ENCODE data around the gene POLR1B.
"Not testable (repeated sequence)": the region's sequence is repeated elsewhere in the genome, so short reads cannot be mapped to it uniquely, and the experiment has no call there.

- TF ChIP-seq CTCF (conservative IDR thresholded peaks at IDR 0.05; ENCODE audit: low read depth in 2 of 2); EZH2 (IDR thresholded peaks at IDR 0.05; ENCODE audit: low read depth, unreplicated experiment); ZNF331 (CRISPR knock-in tag; IDR thresholded peaks at IDR 0.05; ENCODE audit: low read depth); REST (IDR thresholded peaks at IDR 0.05; ENCODE audit: unreplicated experiment); POLR2AphosphoS5 (IDR thresholded peaks at IDR 0.05; ENCODE audit: low read depth); CREB1 (CRISPR knock-in tag; IDR thresholded peaks at IDR 0.05; ENCODE audit: low read depth); EZH2phosphoT487 (IDR thresholded peaks at IDR 0.05; ENCODE audit: unreplicated experiment); JUNB (IDR thresholded peaks at IDR 0.05; ENCODE audit: unreplicated experiment); ETS1 (IDR thresholded peaks at IDR 0.05); STAT1 (IDR thresholded peaks at IDR 0.05; ENCODE audit: unreplicated experiment): not testable (repeated sequence)
These were observed 5.6 kb upstream of the POLR1B start for GRCh38 chr2:112536665-112537064.

Measured in GM23338 (cell line).